Upper lobe of left lung (tissue), 6 donors: ENCODE measurements around the gene DCLRE1B. TPM values are rescaled to one million over a fixed set of nuclear protein-coding genes. Genes with fewer than 3 reads are reported as not detected.

Experiments
- ATAC-seq, 2 donors: fragments of 200-7000 bp; cut with Tn5 transposase; one replicate each; pipeline ENCODE4 v1.9.1; 2022; ENCODE audit warnings: mild to moderate bottlenecking in 2 of 2, moderate library complexity in 2 of 2; ENCODE audit not compliant: low FRiP score in 2 of 2
- DNase-seq, 2 donors: peaks; one replicate each; pipeline ENCODE4 v3.0.0-alpha.2; 2019 to 2020
- H3K27ac ChIP-seq, 4 donors: fragments of 200-600 bp; sonication (generic); one replicate each; pipeline ENCODE4 v1.5.1; 2016 to 2019
- H3K27me3 ChIP-seq, 4 donors: fragments of 200-600 bp; sonication (generic); one replicate each; pipeline ENCODE4 v1.5.1; 2017 to 2019
- H3K36me3 ChIP-seq, 4 donors: fragments of 200-600 bp; sonication (generic); one replicate each; pipeline ENCODE4 v1.5.1; 2016 to 2019
- H3K4me1 ChIP-seq, 4 donors: fragments of 200-600 bp; sonication (generic); one replicate each; pipeline ENCODE4 v1.5.1; 2018 to 2019
- H3K4me3 ChIP-seq, 4 donors: fragments of 200-600 bp; sonication (generic); one replicate each; pipeline ENCODE4 v1.5.1; 2017 to 2019; ENCODE audit warnings: mild to moderate bottlenecking in 2 of 4, moderate library complexity in 1 of 4
- H3K9me3 ChIP-seq, 4 donors: fragments of 200-600 bp; sonication (generic); one replicate each; pipeline ENCODE4 v1.5.1; 2018 to 2019
- CTCF ChIP-seq, 6 experiments: fragments of 450-650 bp in 4 of 6; fragments of 200-600 bp in 2 of 6; sonication (generic) in 2 of 6; IDR thresholded peaks; one replicate each; pipeline ENCODE4 v1.5.1; 2016 to 2019; ENCODE audit warnings: antibody characterized with exemption in 6 of 6
- EP300 ChIP-seq, 4 donors: sonication (generic); formaldehyde crosslinking; IDR thresholded peaks; one replicate each; pipeline ENCODE4 v1.5.1; 2017; ENCODE audit warnings: antibody characterized with exemption in 4 of 4, control low read depth in 2 of 4
- POLR2A ChIP-seq, 4 donors: fragments of 450-650 bp; IDR thresholded peaks; one replicate each; pipeline ENCODE4 v1.5.1; 2016 to 2017; ENCODE audit warnings: antibody characterized with exemption in 4 of 4, mild to moderate bottlenecking in 2 of 4
- POLR2AphosphoS5 ChIP-seq, 2 donors: sonication (generic); formaldehyde crosslinking; IDR thresholded peaks; one replicate each; pipeline ENCODE4 v1.5.1; 2017; ENCODE audit warnings: antibody characterized with exemption in 2 of 2
- WGBS, 2 donors: methylation state at CpG; one replicate each; pipeline ENCODE4 v1.1.5; 2017 to 2018; 5-methylcytosine and 5-hydroxymethylcytosine counted together
- total RNA-seq, 6 donors: library from RNA; depleted of rRNA in 4 of 6; stranded (reverse); fragments of >200 nt in 4 of 6; gene quantifications; one replicate each; pipeline versions ENCODE4 v1.1.0 to v1.2.1, GENCODE V29; 2016 to 2021
- donor health status: DM: no; HTN: no; CAD: no; lungs with moderate emphysema.
- donor health status: DM: no; HTN: yes; CAD: no; lungs with severe emphysema.

The DCLRE1B gene
- total RNA-seq, 6 donors from 2014 or later = 3.0 to 9.1 (median 6.7) TPM

DNA sequence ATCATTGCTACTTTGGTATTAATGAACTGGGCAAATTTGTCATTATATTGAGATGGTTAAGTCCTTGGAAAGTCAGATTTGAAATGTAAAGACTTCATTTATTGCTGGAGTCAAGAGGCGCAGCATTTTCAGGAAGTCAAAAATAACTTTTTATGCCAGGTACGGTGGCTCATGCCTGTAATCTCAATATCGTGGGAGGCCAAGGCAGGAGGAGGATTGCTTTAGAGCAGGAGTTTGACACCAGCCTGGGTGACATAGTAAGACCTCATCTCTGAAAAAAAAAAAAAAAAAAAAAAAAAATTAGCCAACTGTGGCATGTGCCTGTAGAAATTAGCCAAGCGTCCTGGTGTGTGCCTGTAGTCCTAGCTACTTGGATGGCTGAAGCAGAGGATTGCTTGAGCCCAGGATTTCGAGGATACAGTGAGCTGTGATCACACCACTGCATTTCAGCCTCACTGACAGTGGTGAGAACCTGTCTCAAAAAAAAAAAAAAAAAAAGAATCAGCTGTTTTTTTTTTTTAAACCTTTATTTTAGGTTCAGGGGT, 29.5 kb downstream of the DCLRE1B start:
- Histone ChIP-seq H3K27ac (peak overlapping the region in 1 of 4 donors; percentile 35), H3K36me3 (no peaks in the 10 kb centered on the region), H3K27me3 (no peaks in the 10 kb centered on the region), H3K4me1 (peaks cover 44 to 66% (median 48%) of the 10 kb centered on the region in 4 donors), H3K9me3 (no peaks in the 10 kb centered on the region), H3K4me3 (no peak overlapping the region)
- TF ChIP-seq EP300 (IDR thresholded peaks at IDR 0.05) (no peak), POLR2AphosphoS5 (IDR thresholded peaks at IDR 0.05) (no peak), POLR2A (IDR thresholded peaks at IDR 0.05) (no peak), CTCF (IDR thresholded peaks at IDR 0.05) (no peak)
- 69 to 76% methylated on average over 5 of the region's 5 CpGs for WGBS, 2 donors
- DNase-seq = no peak
- no peak for ATAC-seq

DNA sequence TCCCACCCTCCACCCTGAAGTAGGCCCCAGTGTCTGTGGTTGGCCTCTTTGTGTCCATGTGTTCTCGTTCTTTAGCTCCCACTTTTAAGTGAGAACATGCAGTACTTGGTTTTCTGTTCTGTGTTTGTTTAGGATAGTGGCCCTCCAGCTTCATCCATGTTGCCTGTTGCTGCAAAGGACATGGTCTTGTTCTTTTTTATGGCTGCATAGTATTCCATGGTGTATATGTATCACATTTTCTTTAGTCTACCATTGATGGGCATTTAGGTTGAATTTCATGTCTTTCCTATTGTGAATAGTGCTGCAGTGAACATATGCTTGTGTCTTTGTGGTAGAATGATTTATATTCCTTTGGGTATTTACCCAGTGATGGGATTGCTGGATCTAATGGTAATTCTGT, 30.1 kb downstream of the DCLRE1B start:
- ATAC-seq (no peak), DNase-seq (no peak)
- Histone ChIP-seq H3K27ac (no peak overlapping the region), H3K4me1 (peaks cover 44 to 72% (median 52%) of the 10 kb centered on the region in 4 donors), H3K27me3 (no peaks in the 10 kb centered on the region), H3K4me3 (no peak overlapping the region), H3K9me3 (no peaks in the 10 kb centered on the region), H3K36me3 (no peaks in the 10 kb centered on the region)
- TF ChIP-seq EP300 (IDR thresholded peaks at IDR 0.05) = no peak
- TF ChIP-seq POLR2A (IDR thresholded peaks at IDR 0.05) = no peak
- TF ChIP-seq POLR2AphosphoS5 (IDR thresholded peaks at IDR 0.05) = no peak
- TF ChIP-seq CTCF (IDR thresholded peaks at IDR 0.05) = no peak
- 93 to 100% methylated on average over 1 of the region's 1 CpG for whole genome bisulfite sequencing, 2 donors

GRCh38 chr1:113935970-113936369, 30.8 kb downstream of the DCLRE1B start:
- TF ChIP-seq POLR2A (IDR thresholded peaks at IDR 0.05) = no peak
- Histone ChIP-seq H3K27ac (no peak overlapping the region), H3K36me3 (peaks cover 5 to 7% (median 7%) of the 10 kb centered on the region in 4 donors), H3K4me3 (no peak overlapping the region), H3K9me3 (no peaks in the 10 kb centered on the region), H3K4me1 (peaks cover 39 to 71% (median 54%) of the 10 kb centered on the region in 4 donors), H3K27me3 (no peaks in the 10 kb centered on the region)
- no peak for ATAC-seq
- 70 to 82% methylated on average over 1 of the region's 1 CpG for WGBS, 2 donors
- DNase-seq = no peak

- no peaks in the 10 kb centered on the region for H3K9me3 ChIP-seq
- no peak overlapping the region for H3K4me3 ChIP-seq
- peaks cover 29 to 62% (median 45%) of the 10 kb centered on the region in 4 donors for H3K4me1 ChIP-seq
- peaks cover 5 to 19% (median 13%) of the 10 kb centered on the region in 4 donors for H3K36me3 ChIP-seq
- 47 to 63% methylated on average over 1 of the region's 1 CpG for WGBS, 2 donors
- no peak for TF ChIP-seq POLR2AphosphoS5 (IDR thresholded peaks at IDR 0.05)
- TF ChIP-seq EP300 (IDR thresholded peaks at IDR 0.05) = no peak
- TF ChIP-seq CTCF (IDR thresholded peaks at IDR 0.05) = no peak
- TF ChIP-seq POLR2A (IDR thresholded peaks at IDR 0.05) = no peak
- DNase-seq (no peak), ATAC-seq (no peak)
- peak overlapping the region in 1 of 4 donors; percentile 35 for H3K27ac ChIP-seq
- H3K27me3 ChIP-seq = no peaks in the 10 kb centered on the region
Observed at GRCh38 chr1:113937146-113937545, 32.0 kb downstream of the DCLRE1B start.

- H3K27ac ChIP-seq = peak overlapping the region in 1 of 4 donors; percentile 35
- peaks cover 22 to 59% (median 41%) of the 10 kb centered on the region in 4 donors for H3K4me1 ChIP-seq
- 71 to 73% methylated on average over 5 of the region's 5 CpGs for WGBS, 2 donors
- no peaks in the 10 kb centered on the region for H3K9me3 ChIP-seq
- H3K27me3 ChIP-seq = no peaks in the 10 kb centered on the region
- DNase-seq (no peak), ATAC-seq (no peak)
- TF ChIP-seq POLR2AphosphoS5 (IDR thresholded peaks at IDR 0.05) (no peak), CTCF (IDR thresholded peaks at IDR 0.05) (no peak), POLR2A (IDR thresholded peaks at IDR 0.05) (no peak), EP300 (IDR thresholded peaks at IDR 0.05) (no peak)
- peaks cover 5 to 23% (median 14%) of the 10 kb centered on the region in 4 donors for H3K36me3 ChIP-seq
- no peak overlapping the region for H3K4me3 ChIP-seq
Observed at GRCh38 chr1:113938192-113938591, 33.1 kb downstream of the DCLRE1B start.
